AG04449 (cell line): ENCODE measurements around the gene SLK.

Experiments
- CTCF ChIA-PET: fragments of 350-600 bp; formaldehyde crosslinking; extraction: SDS; loops from one replicate; lab custom pipeline; 2021; ENCODE audit warnings: antibody characterized with exemption; lab: Yijun Ruan, JAX
- POLR2A ChIA-PET: fragments of 400-600, 350-600 bp; formaldehyde crosslinking; extraction: SDS; loops from one replicate; lab custom pipeline; 2020; ENCODE audit warnings: antibody characterized with exemption, inconsistent platforms; lab: Yijun Ruan, JAX
- DNase-seq: peaks from one replicate; pipeline ENCODE4 v3.0.0-alpha.2; 2010; ENCODE audit warnings: low read depth, low spot score
- H3K4me3 ChIP-seq: 2 replicates; pipeline ENCODE4 v1.5.1; 2011; ENCODE audit warnings: low read depth, mild to moderate bottlenecking, control low read depth, low read length
- CTCF ChIP-seq: IDR thresholded peaks from one replicate; pipeline ENCODE4 v1.5.1; 2011; ENCODE audit warnings: mild to moderate bottlenecking, moderate library complexity, low read length, control low read depth, inconsistent platforms; ENCODE audit not compliant: insufficient read depth; ENCODE audit errors: missing control alignments

SLK gene

GRCh38 chr10:104014176-104014575 is 47.2 kb downstream of the SLK start:
- POLR2A ChIA-PET: no interaction called here
- H3K4me3 ChIP-seq: no peak overlapping the region
- no peak for DNase-seq
- TF ChIP-seq CTCF: no peak
- CTCF ChIA-PET: interaction anchor here (0.7 kb wide), 1 partner anchor 126 kb away, joined by 3 read pairs; no protein-coding TSS in a partner anchor

DNA sequence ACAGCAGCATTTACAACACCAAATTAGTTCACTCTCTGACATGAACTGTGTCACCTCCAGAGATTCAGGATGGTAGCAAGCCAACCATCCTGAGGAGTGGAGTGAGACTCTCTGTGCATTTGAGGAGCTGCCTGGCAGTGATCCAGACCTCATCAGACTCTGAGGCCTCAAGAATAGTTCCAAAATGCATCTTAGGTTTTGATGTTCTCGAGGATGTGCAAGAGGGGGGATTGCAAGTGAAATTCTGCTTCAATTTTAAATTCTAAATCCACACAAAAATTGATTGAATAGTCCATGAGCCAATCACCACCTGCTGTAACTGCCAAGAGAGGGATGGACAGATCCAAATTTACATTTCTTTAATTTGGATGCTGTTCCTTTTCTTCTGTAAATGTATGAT is 49.7 kb downstream of the SLK start:
- TF ChIP-seq CTCF: no peak
- no peak overlapping the region for H3K4me3 ChIP-seq
- DNase-seq: no peak
- ChIA-PET CTCF (interaction anchor here (1.6 kb wide), 1 partner anchor 28 kb away, joined by 5 read pairs; no protein-coding TSS in a partner anchor), POLR2A (no interaction called here)

GRCh38 chr10:104018471-104018870 is 51.5 kb downstream of the SLK start:
- H3K4me3 ChIP-seq: no peak overlapping the region
- POLR2A ChIA-PET: no interaction called here
- CTCF ChIA-PET: interaction anchor here (0.7 to 1.9 kb wide), 4 partner anchors 10 to 19 kb away, joined by 3 to 7 read pairs (median 3); no protein-coding TSS in a partner anchor
- DNase-seq: no peak
- no peak for TF ChIP-seq CTCF

- no peak overlapping the region for H3K4me3 ChIP-seq
- no peak for DNase-seq
- ChIA-PET CTCF (interaction anchor here (2.6 kb wide), 1 partner anchor 103 kb away, joined by 14 read pairs; the partner anchor contains the start of gene SFR1), POLR2A (no interaction called here)
- no peak for TF ChIP-seq CTCF
Observed at GRCh38 chr10:104020020-104020419, 53.1 kb downstream of the SLK start.

- no peak for DNase-seq
- POLR2A ChIA-PET: no interaction called here
- CTCF ChIA-PET: interaction anchor here (1.0 to 2.6 kb wide), 5 partner anchors 21 to 190 kb away, joined by 3 to 14 read pairs (median 3); partner anchors contain the start of gene SFR1
- no peak for TF ChIP-seq CTCF
- no peak overlapping the region for H3K4me3 ChIP-seq
Observed at GRCh38 chr10:104021246-104021645, 54.3 kb downstream of the SLK start.

DNA sequence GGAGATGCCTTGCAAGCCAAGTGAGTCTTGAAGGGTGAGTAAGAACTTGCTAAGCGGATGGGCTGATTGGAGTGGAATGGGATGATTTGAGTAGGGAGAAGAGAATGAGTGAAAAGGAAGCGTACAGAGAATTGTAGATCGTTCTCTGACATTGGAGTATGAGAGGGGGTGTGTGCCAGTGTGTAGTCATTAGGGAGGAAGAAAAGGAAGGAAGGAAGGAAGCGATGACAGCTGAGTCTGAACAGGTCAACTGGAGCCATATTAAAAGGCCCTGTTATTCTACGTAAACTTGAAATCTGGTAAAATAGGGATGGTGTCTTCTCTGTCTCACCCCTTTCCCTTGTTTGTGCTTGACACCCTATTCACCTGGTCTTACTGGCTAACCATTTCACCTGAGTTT is 55.1 kb downstream of the SLK start:
- no peak for DNase-seq
- no peak overlapping the region for H3K4me3 ChIP-seq
- no peak for TF ChIP-seq CTCF
- POLR2A ChIA-PET: interaction anchor here (0.6 kb wide), 1 partner anchor 99 kb away, joined by 3 read pairs; no protein-coding TSS in a partner anchor
- CTCF ChIA-PET: interaction anchor here (1.3 to 2.6 kb wide), 5 partner anchors 101 to 189 kb away, joined by 3 to 14 read pairs (median 4); partner anchors contain the start of gene SFR1
